IMR-90 (cell line): ENCODE data around the gene MELTF. TPM values are rescaled to one million over a fixed set of nuclear protein-coding genes. Genes with fewer than 3 reads are reported as not detected.

Source experiments
- ATAC-seq: fragments of 200-7000 bp; cut with Tn5 transposase; 2 replicates; pipeline ENCODE4 v1.9.1; 2020; ENCODE audit warnings: low read depth, mild to moderate bottlenecking, moderate library complexity
- BruUV-seq: library from RNA; stranded (reverse); fragments of 400-500 nt; replicated peaks from 2 replicates; lab custom pipeline; 2021; lab: Mats Ljungman, UMichigan
- CTCF ChIA-PET: fragments of 300-600 bp; formaldehyde crosslinking; extraction: SDS; loops from one replicate; lab custom pipeline; 2021; ENCODE audit warnings: antibody characterized with exemption; lab: Yijun Ruan, JAX
- POLR2A ChIA-PET: fragments of 300-600 bp; sonication (Branson Sonifier 250); formaldehyde crosslinking; loops from one replicate; lab custom pipeline; 2022; ENCODE audit warnings: antibody characterized with exemption; ENCODE audit not compliant: unreplicated experiment; lab: Charles Lee
- DNase-seq: peaks from one replicate; pipeline ENCODE4 v3.0.0; 2013
- H2AFZ ChIP-seq: replicated peaks from 2 replicates; pipeline ENCODE3; 2013; ENCODE audit warnings: low read length, mild to moderate bottlenecking; ENCODE audit not compliant: poor library complexity
- H2AK5ac ChIP-seq: 2 replicates; pipeline ENCODE4 v1.6.1; 2013; ENCODE audit warnings: low read depth, low read length, inconsistent platforms
- H2AK9ac ChIP-seq: replicated peaks from 2 replicates; pipeline ENCODE3; 2013; ENCODE audit warnings: mild to moderate bottlenecking, low read depth, low read length, moderate library complexity; ENCODE audit not compliant: poor library complexity
- H2BK120ac ChIP-seq: 2 replicates; pipeline ENCODE4 v1.6.1; 2013; ENCODE audit warnings: low read depth, low read length, inconsistent platforms
- H2BK15ac ChIP-seq: 3 replicates; pipeline ENCODE4 v1.6.1; 2013; ENCODE audit warnings: low read depth, low read length, inconsistent platforms
- H2BK20ac ChIP-seq: 2 replicates; pipeline ENCODE4 v1.6.1; 2013; ENCODE audit warnings: low read depth, mild to moderate bottlenecking, inconsistent platforms, low read length, moderate library complexity
- H2BK5ac ChIP-seq: 2 replicates; pipeline ENCODE4 v1.6.1; 2013; ENCODE audit warnings: mild to moderate bottlenecking, low read depth, low read length, inconsistent platforms; ENCODE audit not compliant: poor library complexity, severe bottlenecking
- H3K14ac ChIP-seq: replicated peaks from 2 replicates; pipeline ENCODE4 v1.6.1; 2013; ENCODE audit warnings: low read depth, low read length, inconsistent platforms
- H3K18ac ChIP-seq: 2 replicates; pipeline ENCODE4 v1.6.1; 2013; ENCODE audit warnings: low read depth, low read length, control low read depth
- H3K23ac ChIP-seq: 2 replicates; pipeline ENCODE4 v1.6.1; 2013; ENCODE audit warnings: low read depth, low read length, inconsistent platforms
- H3K27ac ChIP-seq: 2 replicates; pipeline ENCODE4 v1.5.1; 2013; ENCODE audit warnings: mild to moderate bottlenecking, control low read depth, low read length; ENCODE audit not compliant: insufficient read depth
- H3K27me3 ChIP-seq: 2 replicates; pipeline ENCODE4 v1.6.1; 2013; ENCODE audit warnings: low read length; ENCODE audit not compliant: control insufficient read depth, insufficient read depth
- H3K36me3 ChIP-seq: 2 replicates; pipeline ENCODE4 v1.6.1; 2013; ENCODE audit warnings: low read length, mixed read lengths; ENCODE audit not compliant: control insufficient read depth, insufficient read depth
- H3K4ac ChIP-seq: 2 replicates; pipeline ENCODE4 v1.6.1; 2013; ENCODE audit warnings: low read depth, low read length, inconsistent platforms
- H3K4me1 ChIP-seq: 2 replicates; pipeline ENCODE4 v1.6.1; 2013; ENCODE audit warnings: low read length, mixed read lengths; ENCODE audit not compliant: control insufficient read depth, insufficient read depth
- H3K4me2 ChIP-seq: 2 replicates; pipeline ENCODE4 v1.6.1; 2013; ENCODE audit warnings: low read depth, mild to moderate bottlenecking, control low read depth, low read length, moderate library complexity
- H3K4me3 ChIP-seq: 2 replicates; pipeline ENCODE4 v1.5.1; 2013; ENCODE audit warnings: low read depth, mild to moderate bottlenecking, control low read depth, low read length, moderate library complexity; ENCODE audit not compliant: insufficient read depth
- H3K56ac ChIP-seq: 2 replicates; pipeline ENCODE4 v1.6.1; 2013; ENCODE audit warnings: low read length, inconsistent platforms; ENCODE audit not compliant: insufficient read depth; ENCODE audit errors: extremely low read depth
- H3K79me1 ChIP-seq, 2 experiments: 2 replicates each; pipeline ENCODE4 v1.6.1; 2013; ENCODE audit warnings: low read length in 2 of 2, inconsistent platforms in 1 of 2, low read depth in 1 of 2
- H3K9ac ChIP-seq: 2 replicates; pipeline ENCODE4 v1.6.1; 2013; ENCODE audit warnings: low read depth, low read length, control low read depth
- H3K9me1 ChIP-seq: 2 replicates; pipeline ENCODE4 v1.6.1; 2013; ENCODE audit warnings: low read length, inconsistent platforms; ENCODE audit not compliant: insufficient read depth
- H3K9me3 ChIP-seq: 2 replicates; pipeline ENCODE4 v1.6.1; 2013; ENCODE audit warnings: low read length; ENCODE audit not compliant: control insufficient read depth, insufficient read depth
- H4K20me1 ChIP-seq: 2 replicates; pipeline ENCODE4 v1.6.1; 2013; ENCODE audit warnings: low read length, inconsistent platforms; ENCODE audit not compliant: insufficient read depth
- H4K5ac ChIP-seq: 2 replicates; pipeline ENCODE4 v1.6.1; 2013; ENCODE audit warnings: mild to moderate bottlenecking, low read depth, low read length, control low read depth
- H4K8ac ChIP-seq, 2 experiments: 2 replicates each; pipeline ENCODE4 v1.6.1; 2013; ENCODE audit warnings: low read depth in 2 of 2, low read length in 2 of 2, control low read depth in 1 of 2, inconsistent platforms in 1 of 2
- H4K91ac ChIP-seq: 2 replicates; pipeline ENCODE4 v1.6.1; 2013; ENCODE audit warnings: low read depth, low read length, inconsistent platforms; ENCODE audit not compliant: insufficient read depth
- BHLHE40 ChIP-seq: fragments of 150-350 bp; IDR thresholded peaks from 2 replicates; pipeline ENCODE4 v1.6.1; 2016; ENCODE audit warnings: mild to moderate bottlenecking, low read depth, low read length
- CEBPB ChIP-seq: IDR thresholded peaks from 2 replicates; pipeline ENCODE4 v1.6.1; 2012; ENCODE audit warnings: low read depth, low read length, improper control_type of control experiment
- CHD1 ChIP-seq: IDR thresholded peaks from 2 replicates; pipeline ENCODE4 v1.6.1; 2012; ENCODE audit warnings: low read depth, low read length, improper control_type of control experiment
- ELK1 ChIP-seq: fragments of 150-350 bp; IDR thresholded peaks from 2 replicates; pipeline ENCODE4 v1.6.1; 2016; ENCODE audit warnings: low read depth, mild to moderate bottlenecking, low read length, moderate library complexity, borderline replicate concordance
- FOS ChIP-seq: fragments of 150-350 bp; IDR thresholded peaks from 2 replicates; pipeline ENCODE4 v1.6.1; 2016; ENCODE audit warnings: low read depth, low read length
- MAFK ChIP-seq: IDR thresholded peaks from 2 replicates; pipeline ENCODE4 v1.6.1; 2012; ENCODE audit warnings: low read depth, low read length, improper control_type of control experiment
- MAZ ChIP-seq: IDR thresholded peaks from 2 replicates; pipeline ENCODE4 v1.6.1; 2012; ENCODE audit warnings: low read depth, mild to moderate bottlenecking, low read length, improper control_type of control experiment, moderate library complexity, borderline replicate concordance
- MXI1 ChIP-seq: IDR thresholded peaks from 2 replicates; pipeline ENCODE4 v1.6.1; 2012; ENCODE audit warnings: low read depth, mild to moderate bottlenecking, low read length, moderate library complexity, borderline replicate concordance
- NFE2L2 ChIP-seq: fragments of 150-350 bp; IDR thresholded peaks from 2 replicates; pipeline ENCODE4 v1.6.1; 2016; ENCODE audit warnings: low read depth, mild to moderate bottlenecking, low read length
- POLR2A ChIP-seq: IDR thresholded peaks from 2 replicates; pipeline ENCODE4 v1.6.1; 2012; ENCODE audit warnings: mild to moderate bottlenecking, low read depth, low read length
- RAD21 ChIP-seq: IDR thresholded peaks from 2 replicates; pipeline ENCODE4 v1.6.1; 2012; ENCODE audit warnings: low read length, improper control_type of control experiment
- RCOR1 ChIP-seq: IDR thresholded peaks from 2 replicates; pipeline ENCODE4 v1.6.1; 2012; ENCODE audit warnings: mild to moderate bottlenecking, low read length, improper control_type of control experiment; ENCODE audit not compliant: insufficient replicate concordance
- RFX5 ChIP-seq: IDR thresholded peaks from 2 replicates; pipeline ENCODE4 v1.8.0; 2012; ENCODE audit warnings: low read depth, mild to moderate bottlenecking, low read length, moderate library complexity
- SMC3 ChIP-seq: fragments of 150-350 bp; IDR thresholded peaks from 2 replicates; pipeline ENCODE4 v1.6.1; 2016; ENCODE audit warnings: low read depth, mild to moderate bottlenecking, antibody characterized with exemption, low read length, moderate library complexity
- WGBS, 2 experiments: methylation state at CpG; one replicate each; pipeline versions ENCODE4 v1.1.5 to v1.1.7; 2013; ENCODE audit warnings: missing lambda C conversion rate in 2 of 2; ENCODE audit not compliant: insufficient read length in 1 of 2; ENCODE audit errors: extremely low coverage in 2 of 2; 5-methylcytosine and 5-hydroxymethylcytosine counted together
- dilution Hi-C: fragments of 300-500 bp; cut with HindIII; formaldehyde crosslinking; loops from one replicate; pipeline ENCODE4 v1.14.3; 2018; ENCODE audit warnings: low sequenced_read_pairs; ENCODE audit not compliant: unreplicated experiment
- in situ Hi-C: fragments of 300-500 bp; cut with MboI; formaldehyde crosslinking; loops from 3 replicates; pipeline ENCODE4 v1.14.3; 2019; ENCODE audit warnings: low sequenced_read_pairs, inconsistent platforms, mixed read lengths
- intact Hi-C: fragments of 100-400 bp; cut with micrococcal nuclease; formaldehyde crosslinking; loops from 2 replicates; pipeline ENCODE4 v1.10.0; 2022
- polyA plus RNA-seq, 3 experiments: library from polyadenylated mRNA; depleted of rRNA; stranded (reverse); fragments of >200 nt; gene quantifications; 2 replicates each; pipeline ENCODE4 v1.2.3, GENCODE V29; 2012; ENCODE audit warnings: low replicate concordance in 1 of 3
- total RNA-seq: library from RNA; depleted of rRNA; stranded (reverse); fragments of >200 nt; gene quantifications from 2 replicates; pipeline ENCODE4 v1.2.3, GENCODE V29; 2012
- TF ChIP-seq, protein P1 (sequence below): conservative IDR thresholded peaks from 2 replicates; pipeline ENCODE4 v1.5.1; 2012; ENCODE audit warnings: mild to moderate bottlenecking, low read depth, low read length, improper control_type of control experiment
- TF ChIP-seq, protein P2 (sequence below): fragments of 150-350 bp; IDR thresholded peaks from 2 replicates; pipeline ENCODE4 v1.6.1; 2017; ENCODE audit warnings: mild to moderate bottlenecking, antibody characterized with exemption, low read length, low read depth

MELTF gene
- total and polyA plus RNA-seq, 2 of the 4 experiments (the other 2 are of a cell fraction) = 0.18 to 0.50 TPM

DNA sequence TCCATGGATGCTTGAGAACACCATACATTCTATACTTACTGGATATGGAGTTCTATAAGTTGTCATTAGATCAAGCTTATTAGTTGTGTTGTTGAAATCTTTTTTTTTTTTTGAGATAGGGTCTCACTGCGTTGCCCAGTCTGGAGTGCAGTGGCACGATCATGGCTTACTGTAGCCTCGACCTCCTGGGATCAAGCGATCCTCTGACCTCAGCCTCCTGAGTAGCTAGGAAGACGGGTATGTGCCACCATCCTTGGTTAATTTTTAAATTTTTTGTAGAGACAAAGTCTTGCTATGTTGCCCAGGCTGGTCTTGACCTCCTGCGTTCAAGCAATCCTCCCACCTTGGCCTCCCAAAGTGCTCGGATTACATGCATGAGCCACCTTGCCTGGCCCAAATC, 74.8 kb downstream of the MELTF start:
- H4K91ac ChIP-seq = no peak overlapping the region
- no peak overlapping the region for H2BK15ac ChIP-seq
- no peak overlapping the region for H4K8ac ChIP-seq
- no peaks in the 10 kb centered on the region for H3K9me3 ChIP-seq
- peaks cover 32% of the 10 kb centered on the region for H3K27me3 ChIP-seq
- H2BK5ac ChIP-seq = no peak overlapping the region
- H4K20me1 ChIP-seq = no peaks in the 10 kb centered on the region
- intact Hi-C loops = no loop called here
- H3K4me2 ChIP-seq = no peak overlapping the region
- H3K4me1 ChIP-seq = no peaks in the 10 kb centered on the region
- POLR2A ChIA-PET = no interaction called here
- H2AFZ ChIP-seq = no peak overlapping the region
- H3K14ac ChIP-seq = no peak overlapping the region
- no peak for DNase-seq
- H3K23ac ChIP-seq = no peak overlapping the region
- no peak overlapping the region for H3K9ac ChIP-seq
- CTCF ChIA-PET = no interaction called here
- no peak overlapping the region for H2BK120ac ChIP-seq
- H2BK20ac ChIP-seq = no peak overlapping the region
- no peak overlapping the region for H3K27ac ChIP-seq
- H3K36me3 ChIP-seq = no peaks in the 10 kb centered on the region
- WGBS, 2 experiments = no CpG with 5 or more reads among the region's 7 CpGs
- H3K4me3 ChIP-seq = no peak overlapping the region
- in situ Hi-C loops = loop anchor here (25.0 kb wide), 1 partner anchor 343 kb away; no protein-coding TSS in a partner anchor
- H2AK5ac ChIP-seq = no peak overlapping the region
- H4K5ac ChIP-seq = no peak overlapping the region
- BruUV-seq = no TSS peak
- no peak overlapping the region for H3K56ac ChIP-seq
- no peak for ATAC-seq
- TF ChIP-seq NFE2L2 (no peak), CEBPB (no peak), SMC3 (no peak), RCOR1 (no peak), FOS (no peak), POLR2A (no peak), MXI1 (no peak), BHLHE40 (no peak), CHD1 (no peak), RFX5 (no peak), RAD21 (no peak), ELK1 (no peak), MAFK (no peak), MAZ (no peak)
- TF ChIP-seq, protein P1, sequence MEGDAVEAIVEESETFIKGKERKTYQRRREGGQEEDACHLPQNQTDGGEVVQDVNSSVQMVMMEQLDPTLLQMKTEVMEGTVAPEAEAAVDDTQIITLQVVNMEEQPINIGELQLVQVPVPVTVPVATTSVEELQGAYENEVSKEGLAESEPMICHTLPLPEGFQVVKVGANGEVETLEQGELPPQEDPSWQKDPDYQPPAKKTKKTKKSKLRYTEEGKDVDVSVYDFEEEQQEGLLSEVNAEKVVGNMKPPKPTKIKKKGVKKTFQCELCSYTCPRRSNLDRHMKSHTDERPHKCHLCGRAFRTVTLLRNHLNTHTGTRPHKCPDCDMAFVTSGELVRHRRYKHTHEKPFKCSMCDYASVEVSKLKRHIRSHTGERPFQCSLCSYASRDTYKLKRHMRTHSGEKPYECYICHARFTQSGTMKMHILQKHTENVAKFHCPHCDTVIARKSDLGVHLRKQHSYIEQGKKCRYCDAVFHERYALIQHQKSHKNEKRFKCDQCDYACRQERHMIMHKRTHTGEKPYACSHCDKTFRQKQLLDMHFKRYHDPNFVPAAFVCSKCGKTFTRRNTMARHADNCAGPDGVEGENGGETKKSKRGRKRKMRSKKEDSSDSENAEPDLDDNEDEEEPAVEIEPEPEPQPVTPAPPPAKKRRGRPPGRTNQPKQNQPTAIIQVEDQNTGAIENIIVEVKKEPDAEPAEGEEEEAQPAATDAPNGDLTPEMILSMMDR = no peak
- TF ChIP-seq, protein P2, sequence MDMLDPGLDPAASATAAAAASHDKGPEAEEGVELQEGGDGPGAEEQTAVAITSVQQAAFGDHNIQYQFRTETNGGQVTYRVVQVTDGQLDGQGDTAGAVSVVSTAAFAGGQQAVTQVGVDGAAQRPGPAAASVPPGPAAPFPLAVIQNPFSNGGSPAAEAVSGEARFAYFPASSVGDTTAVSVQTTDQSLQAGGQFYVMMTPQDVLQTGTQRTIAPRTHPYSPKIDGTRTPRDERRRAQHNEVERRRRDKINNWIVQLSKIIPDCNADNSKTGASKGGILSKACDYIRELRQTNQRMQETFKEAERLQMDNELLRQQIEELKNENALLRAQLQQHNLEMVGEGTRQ = no peak
- H3K9me1 ChIP-seq = no peaks in the 10 kb centered on the region
- H3K18ac ChIP-seq = no peak overlapping the region
- dilution Hi-C loops = no loop called here
- H3K79me1 ChIP-seq = no peaks in the 10 kb centered on the region
- no peak overlapping the region for H3K4ac ChIP-seq
- H2AK9ac ChIP-seq = no peak overlapping the region
